ENCODE data around the gene JAKMIP1. TPM values are rescaled to one million over a fixed set of nuclear protein-coding genes. Genes with fewer than 3 reads are reported as not detected.

Gene JAKMIP1
- total RNA-seq, 1 experiment from 2014 or later = not detected

DNA sequence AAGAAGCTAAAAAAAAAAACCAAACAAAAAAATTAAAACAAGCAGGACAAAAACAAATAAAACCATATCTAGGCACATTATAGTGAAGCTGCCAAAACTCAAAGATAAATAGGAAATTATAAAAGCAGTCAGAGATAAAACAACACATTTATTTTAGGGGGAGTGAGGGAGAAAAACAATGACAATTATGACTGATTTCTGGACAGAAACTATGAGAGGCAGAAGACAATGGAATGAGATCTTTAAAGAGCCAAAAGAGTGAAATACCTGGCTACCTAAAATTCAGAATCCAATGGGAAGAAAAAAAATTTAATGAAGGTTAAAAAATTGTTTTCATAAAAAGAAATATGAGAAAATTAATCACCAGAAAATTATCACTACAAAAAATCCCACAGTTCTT lies 215.5 kb downstream of the JAKMIP1 start:
- Histone ChIP-seq H3K4me1 (no peaks in the 10 kb centered on the region), H3K36me3 (ENCODE audit: control insufficient read depth, insufficient read depth, low read length) (no peaks in the 10 kb centered on the region), H3K4me3 (ENCODE audit: low read depth, low read length) (no peak overlapping the region), H3K9me3 (peaks cover 4% of the 10 kb centered on the region; the same call in 1 of the 2 replicates), H3K27me3 (replicated peaks; ENCODE audit: control insufficient read depth, insufficient read depth, low read length) (no peaks in the 10 kb centered on the region)
- TF ChIP-seq, protein P1, sequence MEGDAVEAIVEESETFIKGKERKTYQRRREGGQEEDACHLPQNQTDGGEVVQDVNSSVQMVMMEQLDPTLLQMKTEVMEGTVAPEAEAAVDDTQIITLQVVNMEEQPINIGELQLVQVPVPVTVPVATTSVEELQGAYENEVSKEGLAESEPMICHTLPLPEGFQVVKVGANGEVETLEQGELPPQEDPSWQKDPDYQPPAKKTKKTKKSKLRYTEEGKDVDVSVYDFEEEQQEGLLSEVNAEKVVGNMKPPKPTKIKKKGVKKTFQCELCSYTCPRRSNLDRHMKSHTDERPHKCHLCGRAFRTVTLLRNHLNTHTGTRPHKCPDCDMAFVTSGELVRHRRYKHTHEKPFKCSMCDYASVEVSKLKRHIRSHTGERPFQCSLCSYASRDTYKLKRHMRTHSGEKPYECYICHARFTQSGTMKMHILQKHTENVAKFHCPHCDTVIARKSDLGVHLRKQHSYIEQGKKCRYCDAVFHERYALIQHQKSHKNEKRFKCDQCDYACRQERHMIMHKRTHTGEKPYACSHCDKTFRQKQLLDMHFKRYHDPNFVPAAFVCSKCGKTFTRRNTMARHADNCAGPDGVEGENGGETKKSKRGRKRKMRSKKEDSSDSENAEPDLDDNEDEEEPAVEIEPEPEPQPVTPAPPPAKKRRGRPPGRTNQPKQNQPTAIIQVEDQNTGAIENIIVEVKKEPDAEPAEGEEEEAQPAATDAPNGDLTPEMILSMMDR (IDR thresholded peaks at IDR 0.05; ENCODE audit: insufficient read depth in 1 of 2, low read depth in 1 of 2, low read length in 1 of 2, severe bottlenecking in 1 of 2, unreplicated experiment in 1 of 2) = no peak
- H3K27me3 Mint-ChIP-seq (ENCODE audit: insufficient read depth, unreplicated experiment) = peaks cover 12% of the 10 kb centered on the region
- no TSS peak for BruUV-seq (replicated peaks)
- peaks cover 23% of the 10 kb centered on the region for H3K9me3 Mint-ChIP-seq (ENCODE audit: unreplicated experiment)
- no peak for DNase-seq
- no peak overlapping the region for H3K27ac Mint-ChIP-seq (ENCODE audit: unreplicated experiment)
- POLR2A ChIA-PET = no interaction called here
- CTCF ChIA-PET = no interaction called here
- H3K36me3 Mint-ChIP-seq (ENCODE audit: insufficient read depth, unreplicated experiment) = no peaks in the 10 kb centered on the region
- no peak overlapping the region for H3K4me3 Mint-ChIP-seq (ENCODE audit: unreplicated experiment)
- no peaks in the 10 kb centered on the region for H3K4me1 Mint-ChIP-seq (ENCODE audit: low read depth, unreplicated experiment)
- intact Hi-C loops (cut with micrococcal nuclease; ENCODE audit: unreplicated experiment) = no loop called here

DNA sequence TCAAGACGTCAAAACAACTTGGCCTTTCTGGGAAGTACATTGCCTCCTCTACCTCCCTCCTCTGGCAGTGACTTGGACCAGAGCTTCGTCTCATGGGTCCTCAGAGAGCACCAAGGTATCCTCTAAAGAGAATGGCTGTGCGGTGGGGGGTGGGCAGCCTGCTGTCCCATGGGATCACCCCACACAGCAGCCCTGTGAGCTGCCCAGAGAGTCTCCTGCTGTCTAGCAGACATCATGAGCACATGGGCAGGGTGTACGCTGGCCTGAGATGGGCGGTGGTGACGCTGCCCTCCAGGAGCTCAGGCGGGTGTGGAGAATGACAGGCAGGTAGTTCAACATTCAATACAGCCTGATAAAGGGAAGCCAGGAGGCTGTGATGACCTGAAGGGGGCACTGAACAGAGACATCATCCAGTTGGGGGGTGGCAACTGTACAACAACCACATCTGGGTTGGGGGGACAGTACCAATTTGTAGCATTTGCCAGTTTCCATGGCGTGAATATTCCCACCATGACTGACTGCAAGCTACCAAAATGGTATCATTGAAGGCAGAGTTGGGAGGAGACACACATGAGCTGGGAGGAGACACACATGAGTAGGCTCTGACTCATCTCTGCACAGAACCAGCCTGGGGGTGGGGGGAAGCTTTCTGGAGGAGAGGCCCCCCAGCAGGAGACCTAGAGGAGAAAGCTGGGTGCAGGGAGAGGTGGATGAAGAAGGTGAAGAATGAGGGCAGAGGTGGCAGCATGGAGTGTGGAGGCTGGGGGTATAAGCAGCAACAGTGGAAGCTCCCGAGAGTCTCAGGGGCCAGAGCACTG lies 218.0 kb downstream of the JAKMIP1 start:
- Mint-ChIP-seq H3K27ac (ENCODE audit: unreplicated experiment) (no peak overlapping the region), H3K4me3 (ENCODE audit: unreplicated experiment) (no peak overlapping the region), H3K9me3 (ENCODE audit: unreplicated experiment) (peaks cover 23% of the 10 kb centered on the region), H3K27me3 (ENCODE audit: insufficient read depth, unreplicated experiment) (peaks cover 8% of the 10 kb centered on the region), H3K4me1 (ENCODE audit: low read depth, unreplicated experiment) (no peaks in the 10 kb centered on the region), H3K36me3 (ENCODE audit: insufficient read depth, unreplicated experiment) (no peaks in the 10 kb centered on the region)
- no peaks in the 10 kb centered on the region for H3K27me3 ChIP-seq (replicated peaks; ENCODE audit: control insufficient read depth, insufficient read depth, low read length)
- ChIA-PET POLR2A (no interaction called here), CTCF (interaction anchor here (0.6 kb wide), 1 partner anchor 182 kb away, joined by 3 read pairs; no protein-coding TSS in a partner anchor)
- BruUV-seq (replicated peaks) = no TSS peak
- no peak overlapping the region for H3K4me3 ChIP-seq (ENCODE audit: low read depth, low read length)
- intact Hi-C loops (cut with micrococcal nuclease; ENCODE audit: unreplicated experiment) = no loop called here
- TF ChIP-seq, protein P1 (IDR thresholded peaks at IDR 0.05; ENCODE audit: insufficient read depth in 1 of 2, low read depth in 1 of 2, low read length in 1 of 2, severe bottlenecking in 1 of 2, unreplicated experiment in 1 of 2) = no peak
- no peak for DNase-seq
- H3K4me1 ChIP-seq = no peaks in the 10 kb centered on the region
- H3K36me3 ChIP-seq (ENCODE audit: control insufficient read depth, insufficient read depth, low read length) = no peaks in the 10 kb centered on the region
- peaks cover 4% of the 10 kb centered on the region; the same call in 1 of the 2 replicates for H3K9me3 ChIP-seq

DNA sequence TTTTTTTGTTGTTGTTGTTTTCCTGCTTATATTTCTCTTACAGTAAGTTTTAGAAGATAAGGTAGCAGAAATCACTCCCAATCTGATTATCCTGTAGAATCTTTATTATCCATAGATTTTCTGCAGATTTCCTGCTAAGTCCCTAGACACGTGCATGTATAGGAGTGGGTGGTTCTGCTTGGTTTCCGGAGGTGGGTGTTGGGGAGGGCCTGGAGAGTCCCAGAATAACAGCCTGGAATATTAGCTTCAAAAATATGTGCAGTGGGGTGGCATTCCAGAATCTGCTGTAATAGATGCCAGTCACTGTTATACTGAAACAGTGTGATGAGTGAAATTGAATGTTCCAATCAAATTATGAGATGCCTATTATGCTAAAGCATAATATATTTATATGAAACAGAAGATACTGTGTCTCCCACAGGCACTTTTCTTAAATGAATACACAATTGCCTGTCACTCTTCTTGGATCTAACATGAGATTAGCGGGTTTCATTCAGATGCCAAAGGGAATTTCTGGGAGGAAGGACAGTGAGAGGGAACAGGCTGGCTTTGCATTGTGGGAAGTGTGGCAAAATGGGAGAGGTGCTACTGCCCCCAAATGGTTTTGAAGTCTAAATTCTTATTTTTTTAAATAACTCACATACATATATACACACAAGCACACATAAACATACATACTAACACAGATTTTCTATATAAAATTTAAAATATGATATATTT lies 219.8 kb downstream of the JAKMIP1 start:
- H3K4me1 ChIP-seq = no peaks in the 10 kb centered on the region
- no TSS peak for BruUV-seq (replicated peaks)
- ChIA-PET CTCF (no interaction called here), POLR2A (no interaction called here)
- H3K27ac Mint-ChIP-seq (ENCODE audit: unreplicated experiment) = no peak overlapping the region
- peaks cover 4% of the 10 kb centered on the region; the same call in 1 of the 2 replicates for H3K9me3 ChIP-seq
- TF ChIP-seq, protein P1 (IDR thresholded peaks at IDR 0.05; ENCODE audit: insufficient read depth in 1 of 2, low read depth in 1 of 2, low read length in 1 of 2, severe bottlenecking in 1 of 2, unreplicated experiment in 1 of 2) = no peak
- DNase-seq = no peak
- H3K4me3 ChIP-seq (ENCODE audit: low read depth, low read length) = no peak overlapping the region
- no peaks in the 10 kb centered on the region for H3K36me3 Mint-ChIP-seq (ENCODE audit: insufficient read depth, unreplicated experiment)
- no peaks in the 10 kb centered on the region for H3K27me3 ChIP-seq (replicated peaks; ENCODE audit: control insufficient read depth, insufficient read depth, low read length)
- no peak overlapping the region for H3K4me3 Mint-ChIP-seq (ENCODE audit: unreplicated experiment)
- H3K9me3 Mint-ChIP-seq (ENCODE audit: unreplicated experiment) = peaks cover 23% of the 10 kb centered on the region
- intact Hi-C loops (cut with micrococcal nuclease; ENCODE audit: unreplicated experiment) = no loop called here
- H3K4me1 Mint-ChIP-seq (ENCODE audit: low read depth, unreplicated experiment) = no peaks in the 10 kb centered on the region
- H3K27me3 Mint-ChIP-seq (ENCODE audit: insufficient read depth, unreplicated experiment) = peaks cover 5% of the 10 kb centered on the region
- H3K36me3 ChIP-seq (ENCODE audit: control insufficient read depth, insufficient read depth, low read length) = no peaks in the 10 kb centered on the region
